MV-4-11 (cell line): ENCODE results near the gene LRCOL1.

Experiments used
- DNase-seq: peaks from one replicate; lab custom pipeline; 2025; lab: John Stamatoyannopoulos, UW

Gene LRCOL1

DNA sequence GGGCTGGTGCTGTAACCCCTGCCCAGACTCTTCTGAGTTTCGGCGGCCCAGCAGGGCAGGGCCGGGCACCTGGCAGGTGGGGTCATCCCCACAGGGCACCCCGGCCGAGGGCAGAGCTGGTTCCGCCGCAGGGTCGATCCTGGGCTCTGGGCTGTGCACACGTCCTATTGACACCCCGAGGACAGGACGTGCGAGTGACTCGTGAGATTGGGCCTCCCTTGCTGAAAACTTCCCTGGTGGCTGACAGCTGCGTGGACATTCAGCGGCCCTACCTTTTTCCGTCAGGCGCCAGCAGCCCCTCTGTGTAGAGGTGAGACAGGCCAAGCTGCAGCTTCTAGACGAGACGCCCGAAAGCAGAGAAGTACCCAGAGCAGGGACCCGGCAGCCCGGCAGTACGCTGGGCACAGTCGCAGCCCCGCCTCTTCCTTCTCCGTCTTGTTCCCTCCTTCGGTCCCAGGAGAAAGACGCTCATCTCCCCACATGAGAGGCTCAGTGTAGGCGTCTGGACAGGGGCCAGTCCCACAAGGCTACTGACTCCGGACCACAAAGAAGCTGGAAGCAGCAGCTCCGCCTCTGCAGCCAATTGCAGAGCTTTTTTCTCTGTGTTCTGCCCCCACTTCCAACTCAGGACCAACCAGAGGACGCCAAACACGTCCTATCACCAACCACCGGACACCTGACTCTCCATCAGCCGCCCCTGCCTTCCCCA, at the start of gene LRCOL1:
Gene LRCOL1, minus strand, starts transcription at position 532 of the 709 bp plus-strand sequence. CDS start 4,331 bp downstream, outside the sequence.
- no peak for DNase-seq

DNA sequence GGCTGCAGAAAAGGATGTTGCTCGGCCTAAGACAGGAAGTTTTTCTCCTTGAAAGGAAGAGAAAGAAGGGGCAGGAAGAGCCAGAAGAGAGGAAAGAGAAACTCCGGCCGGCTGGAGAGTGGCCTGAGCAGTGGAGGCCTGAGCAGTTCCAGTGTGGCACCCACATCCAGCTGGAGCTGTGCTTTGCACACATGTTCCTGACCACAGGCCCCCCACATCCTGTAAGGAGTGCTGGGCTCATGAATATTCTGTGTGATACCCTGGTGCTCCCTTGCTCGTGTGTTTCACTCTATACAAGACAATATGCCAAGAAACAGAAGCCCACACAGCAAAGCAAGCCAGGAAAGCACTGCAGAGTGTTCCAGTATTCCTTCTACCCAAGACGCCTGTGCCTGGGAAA, 49.7 kb upstream of the LRCOL1 start:
- DNase-seq, result no peak

DNA sequence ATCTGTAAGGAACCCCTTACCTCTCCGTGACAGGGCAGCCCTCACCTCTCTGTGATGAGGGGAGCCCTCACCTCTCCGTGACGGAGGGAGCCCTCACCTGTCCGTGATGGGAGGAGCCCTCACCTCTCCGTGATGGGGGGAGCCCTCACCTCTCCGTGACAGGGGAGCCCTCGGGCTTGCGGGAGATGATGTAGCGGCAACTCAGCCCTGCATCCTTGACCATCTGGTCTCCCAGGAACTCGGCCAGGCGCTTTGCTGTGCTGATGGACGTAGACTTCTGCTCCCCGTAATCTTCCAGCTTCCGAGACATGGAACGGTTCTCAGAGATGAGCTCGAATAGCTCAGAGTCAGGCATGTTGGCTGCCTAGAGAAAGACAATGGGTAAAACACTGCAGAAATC, 48.8 kb upstream of the LRCOL1 start:
- DNase-seq, result no peak

DNA sequence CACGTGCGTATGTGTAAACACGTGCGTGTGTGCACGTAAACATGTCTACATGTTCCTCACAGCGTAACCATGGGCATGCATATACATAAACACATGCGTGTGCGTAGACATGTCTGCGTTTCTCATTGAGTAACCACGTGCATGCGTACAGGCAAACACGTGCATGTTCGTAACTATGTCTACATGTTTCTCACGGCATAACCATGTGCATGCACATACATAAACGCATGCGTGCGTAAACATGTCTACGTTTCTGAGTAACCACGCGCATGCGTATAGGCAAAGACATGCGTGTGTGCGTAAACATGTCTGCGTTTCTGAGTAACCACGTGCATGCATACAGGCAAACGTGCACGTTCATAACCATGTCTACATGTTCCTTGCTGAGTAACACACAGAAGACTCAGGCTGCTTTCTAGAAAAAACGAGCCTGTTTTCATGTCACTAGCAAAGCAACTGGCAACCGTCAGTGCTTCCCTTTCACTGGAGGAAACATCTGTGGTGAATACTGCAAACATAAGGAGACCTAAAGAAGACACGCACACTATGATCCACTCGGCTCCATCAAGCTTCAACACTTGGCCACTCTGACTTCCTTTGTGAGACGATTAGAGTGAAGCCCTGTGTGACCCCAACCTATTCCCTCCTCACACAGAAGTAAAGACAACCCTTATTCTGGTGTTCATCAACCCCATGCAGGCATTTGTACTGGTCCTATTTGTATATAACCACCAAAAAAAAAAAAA, 47.9 kb upstream of the LRCOL1 start:
- DNase-seq, result no peak

DNA sequence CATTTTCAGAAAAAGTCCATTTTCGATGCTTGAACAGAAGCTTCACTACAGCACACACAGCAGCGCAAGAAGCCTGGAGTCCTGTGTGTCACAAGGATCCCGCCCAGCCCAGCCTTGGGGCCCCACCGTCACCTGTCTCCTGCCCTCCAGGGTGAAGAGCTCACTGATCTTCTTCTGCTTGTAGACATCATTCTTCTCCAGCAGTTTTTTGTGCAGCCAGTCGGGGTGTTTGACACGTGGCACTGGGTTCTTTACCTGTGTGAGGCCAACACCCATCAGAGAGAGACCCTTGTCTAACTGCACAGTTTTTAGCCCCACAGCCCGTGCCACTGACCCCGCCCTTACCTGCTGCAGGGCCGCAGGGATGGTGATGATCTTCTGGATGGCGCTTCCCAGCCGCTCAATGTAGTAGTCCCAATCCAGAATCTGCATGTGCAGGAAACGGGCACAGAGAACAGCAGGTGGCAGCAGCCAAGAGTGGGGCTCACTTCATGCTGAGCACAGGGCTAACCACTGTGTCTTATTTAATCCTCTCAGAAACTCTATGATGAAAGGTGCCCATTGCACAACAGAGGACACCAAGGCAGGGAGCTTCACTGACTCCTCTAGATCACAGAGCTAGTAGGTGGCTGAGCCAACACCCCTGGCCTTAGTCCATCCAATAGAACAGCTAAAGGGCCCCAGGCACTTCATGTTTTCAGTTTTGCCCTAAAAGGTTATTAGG, 46.8 kb upstream of the LRCOL1 start:
- DNase-seq, result peak; percentile 51

- no peak for DNase-seq
Measured at GRCh38 chr12:132653567-132654290, 43.3 kb upstream of the LRCOL1 start.

DNA sequence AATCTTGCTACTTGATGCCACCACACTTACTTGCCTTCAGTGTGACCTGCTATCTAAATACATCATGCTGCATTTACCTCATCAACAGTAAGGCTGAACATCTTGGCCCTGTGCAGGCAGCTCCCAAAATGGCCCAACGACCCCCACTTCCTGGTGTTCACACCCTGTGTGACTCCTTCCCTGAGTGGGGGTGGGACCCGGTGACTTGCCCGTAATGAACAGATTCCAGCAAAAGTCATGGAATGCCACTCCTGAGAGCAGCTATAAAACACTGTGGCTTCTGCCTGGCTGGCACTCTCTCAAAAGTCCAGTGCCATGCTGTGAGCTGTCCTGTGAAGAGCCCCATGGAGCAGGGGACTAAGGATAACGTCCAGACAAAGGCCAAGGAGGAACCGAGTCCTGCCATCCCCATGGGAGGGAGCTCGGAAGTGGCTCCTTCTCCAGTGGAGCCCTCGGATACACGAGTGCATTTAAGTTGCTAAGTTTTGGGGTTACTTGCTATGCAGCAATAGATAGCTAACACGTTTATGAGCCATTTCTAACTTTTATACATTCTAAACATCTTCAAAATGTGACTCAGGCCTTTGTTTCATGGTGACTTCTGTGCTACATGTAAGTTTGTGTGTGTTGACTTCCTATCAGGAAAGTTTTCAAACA, 41.2 kb upstream of the LRCOL1 start:
- no peak for DNase-seq

DNA sequence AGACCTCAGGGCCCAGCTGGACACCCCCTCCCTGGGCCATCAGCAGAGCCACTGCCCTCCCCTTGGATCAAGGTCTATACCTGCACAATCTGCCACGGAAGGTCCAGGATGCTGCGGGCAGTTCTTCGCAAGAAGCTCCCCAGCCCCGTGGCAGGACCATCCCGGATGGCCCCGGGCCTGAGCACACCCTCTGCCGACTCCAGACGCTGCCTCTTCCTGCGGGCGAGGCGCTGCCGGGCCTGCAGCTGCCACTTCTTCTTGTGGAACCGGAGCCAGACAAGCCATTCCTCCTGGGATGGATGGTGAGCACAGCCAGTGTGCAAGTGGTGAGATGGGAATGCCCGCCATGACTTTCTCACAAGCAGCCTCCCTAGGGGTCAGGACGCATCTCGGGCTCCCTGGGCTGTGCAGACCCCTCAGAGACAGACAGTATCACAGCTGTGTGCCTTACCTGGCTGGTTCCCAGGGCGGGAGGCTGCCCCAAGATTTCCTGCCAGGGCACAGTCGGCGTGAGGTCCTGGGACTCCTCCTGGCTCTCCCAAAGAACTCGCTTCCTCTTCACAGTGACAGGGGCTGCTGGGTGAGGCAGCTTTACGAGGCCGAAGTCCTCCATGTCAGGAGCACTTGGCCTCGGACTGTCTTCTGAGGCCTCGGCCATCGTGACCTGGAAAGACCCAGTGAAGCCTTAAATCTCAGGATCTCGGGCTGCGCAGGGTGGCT, 39.0 kb upstream of the LRCOL1 start:
- DNase-seq, result no peak

DNA sequence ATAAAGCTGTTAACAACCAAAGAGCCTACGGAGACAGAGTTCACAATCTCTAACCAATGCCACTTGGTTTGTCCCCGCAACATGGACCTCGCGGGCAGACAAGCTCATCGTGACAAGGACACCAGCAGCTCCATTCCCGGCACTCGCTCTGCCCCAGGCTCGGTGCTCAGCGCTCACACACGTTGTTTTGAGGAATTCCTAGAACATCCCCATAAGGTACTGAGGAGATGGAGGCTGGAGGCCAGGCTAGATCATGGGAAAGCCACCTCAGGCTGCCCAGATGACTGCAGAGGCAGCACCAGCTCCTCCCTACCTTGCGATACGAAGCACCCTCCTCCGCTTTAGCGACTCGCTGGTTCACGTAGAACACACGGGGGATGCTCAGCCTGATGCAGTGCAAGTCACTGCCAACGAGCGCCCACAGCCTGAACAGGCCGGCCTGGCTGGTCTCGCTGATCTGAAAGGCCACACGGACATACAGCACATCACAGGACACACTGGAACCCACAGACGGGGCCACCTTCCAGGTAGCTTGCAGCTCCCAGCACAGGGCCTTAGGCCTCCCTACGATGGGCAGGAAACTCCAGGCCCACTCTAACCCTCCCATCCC, 38.3 kb upstream of the LRCOL1 start:
- no peak for DNase-seq

- no peak for DNase-seq
Measured at GRCh38 chr12:132647858-132648257, 37.5 kb upstream of the LRCOL1 start.

DNA sequence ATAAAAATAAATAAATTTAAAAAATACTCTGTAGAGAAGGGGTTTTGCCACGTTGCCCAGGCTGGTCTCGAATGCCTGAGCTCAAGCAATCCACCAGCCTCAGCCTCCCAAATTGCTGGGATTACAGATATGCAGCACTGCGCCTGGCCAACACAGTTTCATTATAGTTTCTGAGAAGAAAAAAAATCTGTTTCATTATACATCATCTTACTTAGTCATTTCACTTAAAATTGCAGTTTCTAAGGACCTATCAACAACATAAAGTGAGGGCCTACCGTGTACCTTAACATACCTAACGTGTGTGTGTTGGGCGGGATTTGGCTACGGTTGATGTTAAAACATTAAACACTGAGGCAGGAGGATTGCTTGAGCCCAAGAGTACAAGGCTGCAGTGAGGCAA, 36.5 kb upstream of the LRCOL1 start:
- no peak for DNase-seq

DNA sequence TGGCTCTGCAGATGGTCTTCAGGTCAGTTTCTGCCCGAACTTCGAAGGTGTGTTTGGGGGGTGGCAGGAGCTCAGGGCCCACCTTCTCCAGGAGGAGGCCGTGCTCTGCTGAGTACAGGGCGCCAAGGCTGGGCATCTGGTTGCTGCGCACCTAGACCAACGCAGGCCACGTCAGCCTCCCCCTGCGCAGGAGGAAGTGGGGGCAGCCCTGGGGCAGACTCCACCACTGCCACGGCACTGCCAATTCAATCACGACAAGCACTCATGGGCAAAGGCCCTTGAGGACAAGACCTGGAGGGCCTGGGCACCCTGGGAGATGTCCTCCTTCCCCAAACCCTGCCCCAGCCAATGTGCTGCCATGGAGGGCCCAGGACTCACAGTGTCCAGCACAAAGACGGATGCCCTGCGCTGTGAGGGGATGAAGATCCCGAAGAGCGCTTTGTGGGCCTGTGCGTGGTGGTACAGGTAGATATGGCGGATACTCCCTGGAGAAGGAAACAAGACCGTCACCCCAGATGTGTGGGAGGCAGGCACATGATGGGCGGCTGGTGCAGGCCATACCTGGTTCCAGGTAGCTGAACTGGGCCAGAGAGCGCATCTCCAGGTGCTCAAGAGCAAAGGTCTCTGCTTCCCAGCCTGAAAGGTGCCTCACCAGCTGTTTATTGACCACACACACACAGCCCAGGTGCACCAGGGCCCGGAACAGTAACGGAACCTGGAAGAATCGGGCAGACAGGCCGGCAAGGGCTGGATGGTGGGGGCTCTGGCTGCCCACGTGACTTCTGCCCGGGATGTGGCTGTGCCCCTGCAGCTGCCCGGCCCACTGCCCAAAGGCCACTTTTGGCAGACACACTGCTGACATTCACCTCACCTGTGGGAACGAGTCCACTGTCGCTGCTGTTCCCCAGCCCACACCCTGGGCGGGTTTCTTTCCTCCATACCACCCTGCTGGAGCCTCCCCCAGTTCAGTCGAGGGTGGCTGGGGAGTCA, 32.8 kb upstream of the LRCOL1 start:
- DNase-seq, result no peak

- DNase-seq, result no peak
Measured at GRCh38 chr12:132641811-132642650, 31.6 kb upstream of the LRCOL1 start.

DNA sequence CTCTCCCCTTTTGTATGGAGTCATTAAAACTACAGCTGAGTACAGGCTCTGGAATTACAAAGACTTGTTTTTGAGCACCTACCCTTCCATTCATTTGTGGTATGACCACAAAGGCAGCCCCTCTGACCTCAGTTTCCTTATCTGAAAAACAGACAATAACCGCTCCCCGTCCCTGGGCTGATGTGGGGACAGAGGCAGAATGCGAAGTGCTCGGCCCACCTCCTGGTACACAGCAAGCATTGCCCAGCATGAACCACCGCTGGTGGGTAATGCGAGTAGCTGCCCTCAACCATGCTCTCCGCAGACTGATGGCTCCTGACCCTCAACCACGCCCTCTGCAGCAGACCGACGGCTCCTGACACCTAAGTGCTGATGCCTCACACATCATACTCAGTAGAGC, 30.6 kb upstream of the LRCOL1 start:
- DNase-seq, result no peak

DNA sequence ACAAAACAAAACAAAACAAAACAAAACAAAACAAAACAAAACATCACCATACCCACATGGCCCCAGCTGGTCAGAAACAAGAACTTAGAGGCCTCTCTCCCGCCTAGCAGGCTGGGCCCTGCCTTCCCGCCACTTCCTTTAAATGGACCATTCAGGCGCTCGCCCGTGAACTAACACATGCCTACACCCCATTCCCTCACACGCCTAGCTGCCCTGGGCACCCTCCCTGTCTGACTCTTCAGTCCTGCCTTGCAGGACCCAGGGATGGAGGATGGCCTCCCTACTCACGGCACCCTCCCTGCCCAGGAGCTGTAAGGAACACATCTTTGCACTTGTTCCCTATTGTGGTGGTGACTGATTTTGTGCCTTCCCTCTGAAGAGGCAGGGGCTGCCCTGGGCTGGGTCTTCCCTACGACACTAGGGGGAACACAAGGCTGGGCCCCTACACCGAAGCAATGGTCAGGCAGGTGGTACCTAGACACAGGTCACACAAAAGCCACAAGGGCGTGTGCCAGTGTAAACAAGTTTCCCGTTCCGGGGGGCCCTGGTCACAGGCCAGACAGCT, 29.7 kb upstream of the LRCOL1 start:
- no peak for DNase-seq

DNA sequence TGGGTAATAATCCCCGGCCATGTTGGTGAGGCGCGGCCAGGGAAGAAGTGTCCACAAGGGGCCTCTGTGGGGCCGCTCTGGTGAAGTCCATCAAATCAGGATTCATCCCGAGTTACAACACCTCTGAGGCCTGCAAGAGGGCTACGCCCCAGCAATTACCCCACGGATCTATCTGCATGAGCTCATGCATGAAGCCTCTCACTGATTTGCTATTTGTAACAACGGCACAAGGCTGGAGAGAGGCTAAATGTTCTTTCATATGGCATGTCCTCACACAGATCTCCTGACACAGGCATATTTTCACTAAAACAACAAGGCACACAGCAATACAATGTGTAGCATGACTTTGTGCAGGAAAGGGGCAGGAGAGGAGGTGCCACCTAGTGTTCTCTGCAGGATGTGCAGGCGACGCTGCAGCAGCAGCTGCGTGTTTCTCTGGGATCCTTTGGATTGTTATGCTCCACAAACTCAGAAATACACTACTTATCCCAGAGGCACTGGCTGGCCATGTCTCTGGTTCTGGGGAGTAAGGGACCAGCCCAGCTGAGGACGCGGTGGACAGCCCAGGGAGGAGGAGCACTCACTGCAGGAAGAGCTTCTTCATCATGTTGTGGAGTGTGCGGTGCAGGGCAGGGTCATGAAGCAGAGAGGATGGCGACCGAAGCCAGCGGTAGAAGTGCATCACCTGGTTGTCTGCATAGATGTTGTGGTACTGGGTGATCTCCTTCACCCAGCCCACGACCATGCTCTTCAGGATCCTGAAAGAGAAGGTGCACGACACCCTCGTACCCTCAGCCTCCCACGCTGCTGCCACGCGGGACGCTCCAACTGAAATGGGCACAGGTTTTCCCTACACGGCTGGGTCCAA, 28.4 kb upstream of the LRCOL1 start:
- DNase-seq, result no peak

DNA sequence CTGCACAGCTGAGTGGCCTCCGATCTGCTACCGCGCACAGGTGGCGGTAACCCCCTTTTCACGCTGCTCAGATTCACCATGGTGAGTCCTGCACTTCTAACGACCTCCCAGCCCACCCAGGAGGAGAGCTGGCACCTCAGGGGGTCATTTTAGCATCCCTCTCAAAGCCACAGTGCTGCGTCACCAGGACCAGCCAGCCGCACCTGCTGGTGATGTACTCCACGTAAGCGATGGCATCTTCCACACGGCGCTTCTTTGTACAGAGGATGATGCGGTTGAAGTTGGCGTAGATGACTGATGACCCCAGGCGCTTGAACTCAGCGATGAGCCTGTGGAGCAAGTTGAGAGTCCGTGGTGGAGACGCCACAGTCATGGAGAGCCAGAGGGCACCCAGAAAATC, 27.4 kb upstream of the LRCOL1 start:
- DNase-seq, result no peak
